HG03280 (cell line): Measurements from ENCODE around the gene ATP1A4.

Experiments
- ATAC-seq: cut with Tn5 transposase; IDR thresholded peaks from one replicate; pipeline ENCODE4 v1.9.1; 2021; ENCODE audit warnings: mild to moderate bottlenecking, moderate library complexity; ENCODE audit not compliant: unreplicated experiment

Gene ATP1A4

DNA sequence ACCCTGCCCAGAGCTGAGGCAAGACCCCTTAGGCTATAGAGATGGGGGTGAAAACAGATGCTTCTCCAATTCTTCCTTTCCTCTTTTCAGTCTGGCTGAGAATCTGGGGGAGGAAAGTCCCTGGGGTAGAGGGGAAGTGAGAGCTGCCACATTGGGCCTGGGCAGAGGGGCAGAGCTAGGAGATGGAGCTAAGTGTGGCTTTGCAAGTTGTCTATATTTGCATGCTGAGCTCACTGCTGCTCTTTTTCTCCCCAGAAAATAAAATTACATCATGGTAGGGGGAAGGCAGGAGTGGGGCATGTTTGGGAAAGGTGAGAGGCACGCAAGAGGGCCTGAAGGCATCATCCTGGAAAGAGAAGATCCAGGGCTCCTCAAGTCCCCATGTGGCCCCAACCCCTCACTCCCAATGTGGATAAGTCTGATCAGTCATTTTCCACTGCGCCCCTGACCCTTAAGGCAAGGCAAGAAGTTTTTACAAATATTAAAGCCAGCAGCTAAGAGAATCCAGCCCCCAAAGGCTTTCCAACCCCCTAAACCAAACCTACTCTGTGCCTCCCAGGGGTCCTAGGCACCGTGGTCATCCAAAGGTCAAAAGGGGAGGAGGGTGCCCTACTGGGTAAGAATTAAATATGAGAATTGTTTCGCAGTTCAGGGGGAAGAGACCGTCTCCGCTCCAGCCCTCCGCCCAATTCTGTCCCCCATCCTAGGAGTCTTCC lies 53.3 kb downstream of the ATP1A4 start:
- ATAC-seq = peak; percentile 42

DNA sequence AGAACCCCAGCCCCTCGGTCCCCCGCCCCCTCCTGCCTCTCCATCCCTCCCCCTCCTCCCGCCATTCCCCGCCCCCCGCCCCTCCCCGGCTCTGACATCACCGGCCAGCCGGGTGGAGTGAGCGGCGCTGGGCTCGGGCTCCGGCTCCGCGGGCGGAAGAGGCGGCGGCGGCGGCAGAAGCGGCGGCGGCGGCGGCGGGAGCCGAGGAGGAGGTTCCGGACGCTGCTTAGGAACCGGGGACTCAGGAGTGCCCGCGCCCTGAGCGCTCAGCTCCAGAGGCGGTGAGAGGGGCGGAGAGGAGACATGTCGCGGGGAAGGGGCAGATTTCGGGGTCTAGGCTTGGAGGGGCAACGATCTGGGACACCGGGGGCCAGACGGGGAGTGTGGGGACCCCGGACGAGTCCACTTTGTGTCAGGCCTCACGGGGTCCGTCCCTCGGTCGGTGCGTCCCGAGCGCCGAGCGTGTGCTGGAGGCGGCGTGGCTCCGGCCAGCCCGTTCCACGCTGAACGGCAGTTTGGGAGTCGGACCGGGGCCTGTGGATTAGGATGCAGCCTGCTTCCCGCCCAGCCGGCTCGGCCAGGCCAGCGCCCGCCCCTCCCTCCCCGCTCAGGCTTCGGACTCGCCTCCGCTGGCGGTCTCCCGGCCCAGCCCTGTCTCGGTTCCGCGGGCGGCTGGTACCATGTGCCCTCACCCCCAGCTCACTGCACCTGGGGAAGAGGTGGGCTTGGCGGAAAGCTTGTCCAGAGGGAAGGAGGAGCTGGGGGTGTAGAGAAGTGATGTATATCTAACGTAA lies 54.0 kb downstream of the ATP1A4 start, which contains the start of gene PEA15:
Gene PEA15, plus strand, starts transcription at position 143 of the 794 bp plus-strand sequence. CDS start 6,161 bp downstream, outside the sequence.
- ATAC-seq = peak; percentile 55

DNA sequence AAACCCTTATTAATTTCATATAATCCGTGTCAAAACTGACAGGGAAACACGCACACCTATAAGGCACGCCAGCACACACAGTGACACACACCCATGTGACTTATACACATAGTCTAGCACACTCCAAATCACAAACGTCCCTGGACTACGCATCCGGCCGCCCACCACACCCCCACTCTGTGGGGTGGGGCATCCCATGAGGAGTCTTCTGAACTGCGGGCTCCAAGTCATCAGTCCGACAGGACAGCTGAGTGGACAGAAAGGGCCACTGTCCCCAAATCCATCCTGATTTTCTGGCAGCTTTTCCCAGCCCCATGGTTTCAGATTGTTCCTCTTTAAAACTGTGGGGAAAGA lies 54.6 kb downstream of the ATP1A4 start:
- peak; percentile 35 for ATAC-seq

DNA sequence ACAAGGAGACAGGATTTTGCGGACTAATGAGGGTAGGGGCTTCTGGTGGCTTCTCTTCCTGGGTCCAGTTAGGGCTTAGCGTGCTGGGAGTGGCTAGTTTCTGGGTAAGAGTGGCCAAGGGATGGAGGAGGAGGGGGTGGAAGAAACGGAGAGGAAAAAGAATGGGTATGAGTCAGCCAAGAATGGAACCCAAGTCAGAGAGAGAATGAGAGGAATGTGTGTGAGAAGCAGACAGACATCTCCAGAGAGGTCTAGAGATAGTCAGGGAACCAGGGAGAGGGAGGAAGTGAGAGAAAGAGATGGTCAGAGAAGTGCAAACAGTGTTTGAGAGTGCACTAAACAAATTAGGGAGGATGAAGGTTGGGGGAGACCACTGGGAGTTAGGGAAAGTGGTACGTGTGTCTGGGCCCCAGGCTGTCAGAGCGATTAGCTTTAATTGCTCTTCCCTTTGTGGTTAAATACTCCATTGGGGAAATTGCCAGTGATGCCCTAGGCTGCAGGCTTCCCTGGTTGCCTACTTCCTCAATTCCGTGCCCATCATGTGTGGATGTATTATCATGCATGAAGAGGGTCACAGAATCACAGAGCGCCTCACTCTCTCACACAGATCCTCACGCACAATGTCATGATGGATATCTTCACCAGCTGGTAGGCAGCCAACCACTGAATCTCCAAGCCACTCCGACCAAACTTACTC lies 55.2 kb downstream of the ATP1A4 start:
- ATAC-seq = no peak

DNA sequence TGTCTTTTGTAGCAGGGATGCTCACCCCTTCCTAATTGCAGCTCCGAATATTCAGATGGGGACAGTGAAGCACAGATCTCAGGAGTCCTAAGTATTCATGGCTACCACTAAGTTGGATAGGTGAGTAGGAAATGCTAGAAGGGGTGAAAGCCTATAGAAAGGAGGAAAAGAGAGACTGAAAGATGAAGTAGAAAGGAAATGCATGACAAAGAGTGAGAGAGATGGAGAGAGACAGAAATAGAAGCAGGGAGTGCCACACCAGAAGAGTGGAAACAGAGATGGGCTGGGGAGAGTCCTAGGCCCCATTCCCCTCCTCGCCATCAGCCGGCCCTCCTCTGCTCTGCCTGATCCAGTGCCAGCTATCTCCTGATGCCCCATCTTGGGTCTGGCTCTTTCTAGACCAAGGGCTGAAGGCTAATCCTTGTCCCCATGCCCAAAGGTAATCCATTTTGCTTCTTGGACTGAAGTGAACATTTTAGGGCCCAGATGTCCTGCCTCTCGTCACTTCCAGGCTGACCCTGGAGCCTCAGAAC lies 55.8 kb downstream of the ATP1A4 start:
- ATAC-seq = no peak

DNA sequence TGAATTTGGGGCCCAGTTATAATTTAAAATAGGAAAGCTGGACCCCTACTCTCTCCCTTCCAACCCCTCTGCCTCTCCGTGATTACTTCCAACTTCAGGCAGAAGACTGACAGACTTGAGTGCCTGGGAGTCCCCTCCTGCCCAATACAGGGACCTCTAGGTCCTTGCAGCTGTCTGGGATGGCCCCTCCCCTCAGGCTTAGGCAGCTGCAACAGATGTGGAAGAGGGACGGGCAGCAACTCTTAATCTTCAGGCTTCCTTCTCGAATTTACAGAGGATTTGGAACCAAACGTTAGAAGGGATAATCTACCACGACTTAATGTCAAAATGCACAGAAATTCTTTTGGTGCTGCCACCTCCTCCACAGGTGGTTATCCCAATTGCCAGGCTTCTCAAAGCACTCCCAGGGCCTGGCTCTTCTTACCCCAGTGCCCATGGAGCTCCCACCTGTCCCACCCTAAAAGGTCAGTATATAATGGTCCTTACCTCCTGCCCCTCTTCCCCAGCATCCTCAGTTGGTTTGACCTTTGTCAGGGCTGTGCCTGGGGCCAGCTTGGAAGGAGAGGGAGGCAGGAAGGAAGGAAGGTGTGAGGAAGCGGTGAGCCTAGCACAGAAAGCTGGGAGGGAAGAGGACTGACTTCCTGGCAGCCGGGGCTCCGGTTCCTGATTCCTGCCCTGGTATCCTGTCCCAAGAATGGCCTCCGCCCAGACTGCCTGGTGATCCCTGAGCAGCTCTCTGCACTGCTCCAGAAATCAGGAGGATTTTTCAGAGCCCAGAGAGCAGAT lies 56.6 kb downstream of the ATP1A4 start:
- no peak for ATAC-seq

DNA sequence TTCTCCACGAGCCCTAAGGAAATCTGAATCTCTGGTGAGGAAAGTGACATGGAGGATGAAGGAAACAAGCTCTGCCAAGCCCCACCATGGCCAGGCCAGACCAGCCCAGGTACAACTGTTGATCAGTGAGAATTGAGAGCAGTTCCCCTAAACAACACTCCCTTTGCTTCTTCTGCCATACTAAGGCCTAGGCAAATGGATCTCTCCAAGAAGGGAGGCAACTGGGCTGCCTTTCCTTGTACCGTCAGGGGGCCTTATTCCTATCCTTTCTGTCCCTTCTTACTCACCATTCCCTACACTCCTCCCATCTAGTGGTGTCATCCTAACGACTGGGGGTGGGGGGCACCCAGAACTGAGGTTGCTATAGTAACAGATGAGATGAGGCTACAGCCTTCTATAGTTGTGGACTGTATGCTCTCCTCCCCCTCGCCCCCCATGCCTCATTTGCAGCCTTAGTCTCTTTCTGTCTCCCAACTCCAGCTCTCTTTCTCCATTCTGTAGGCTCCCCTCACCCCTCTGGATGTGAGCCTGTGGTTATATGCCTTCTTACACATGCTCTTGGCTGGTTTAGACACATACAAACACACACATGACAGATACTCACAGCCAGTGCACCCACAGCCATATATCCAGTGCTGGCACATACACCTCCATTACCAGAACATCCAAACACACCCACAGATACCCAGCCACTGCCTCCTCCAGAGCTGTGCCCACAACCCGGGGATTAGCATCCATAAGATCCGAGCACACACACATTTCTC lies 57.3 kb downstream of the ATP1A4 start:
- no peak for ATAC-seq

DNA sequence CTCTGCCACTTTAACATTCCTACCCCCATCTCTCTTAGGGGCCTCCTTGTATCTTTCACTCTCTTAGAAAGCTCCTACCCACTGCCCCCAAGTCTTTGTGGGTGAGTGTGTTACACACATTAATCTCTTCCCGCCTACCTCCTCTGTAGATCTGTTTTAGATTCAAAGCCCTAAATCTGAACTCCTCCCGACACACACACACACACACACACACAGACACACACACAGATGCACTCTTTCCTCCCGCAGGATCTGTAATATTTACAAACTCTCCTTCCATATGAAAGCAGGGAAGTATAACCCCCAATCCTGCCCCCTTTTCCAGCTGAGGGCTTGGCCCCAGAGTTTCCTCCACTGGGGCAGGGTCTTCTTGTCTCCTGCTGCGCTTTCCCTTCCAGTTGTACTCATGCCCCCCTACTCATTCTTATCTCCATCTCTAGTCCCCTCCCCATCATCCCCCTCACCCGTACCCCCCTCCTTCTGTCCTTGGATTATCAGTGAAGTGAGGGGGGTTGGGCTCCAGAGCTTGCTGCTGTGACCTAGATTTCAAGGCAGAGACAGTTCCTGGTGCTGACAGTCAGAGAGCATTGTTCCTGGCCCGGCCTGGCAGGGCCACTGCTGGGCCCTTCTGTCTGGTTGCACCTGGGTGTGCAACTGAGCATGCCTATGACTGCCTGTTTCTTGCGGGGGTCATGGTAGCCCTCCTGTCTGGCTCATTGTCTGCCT lies 58.1 kb downstream of the ATP1A4 start:
- no peak for ATAC-seq

DNA sequence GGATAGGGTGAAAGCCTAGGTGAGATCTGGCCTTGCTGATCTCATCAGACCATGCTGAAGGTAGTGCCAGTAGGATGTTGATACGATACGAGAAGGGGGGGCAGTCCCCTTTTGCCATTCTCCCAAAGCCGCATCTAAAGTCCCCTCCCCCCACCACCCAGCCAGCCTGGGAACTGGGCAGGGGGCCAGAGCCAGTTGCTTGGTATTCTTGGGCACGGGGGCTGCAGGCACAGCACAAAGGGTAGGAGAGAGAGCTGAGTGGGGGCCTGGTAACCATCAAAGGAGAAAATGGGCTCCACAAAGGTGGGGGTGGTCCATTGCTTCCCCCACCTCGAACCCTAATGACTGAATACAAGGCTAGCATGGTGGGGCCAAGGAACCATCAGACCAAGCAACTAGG lies 59.2 kb downstream of the ATP1A4 start:
- no peak for ATAC-seq

DNA sequence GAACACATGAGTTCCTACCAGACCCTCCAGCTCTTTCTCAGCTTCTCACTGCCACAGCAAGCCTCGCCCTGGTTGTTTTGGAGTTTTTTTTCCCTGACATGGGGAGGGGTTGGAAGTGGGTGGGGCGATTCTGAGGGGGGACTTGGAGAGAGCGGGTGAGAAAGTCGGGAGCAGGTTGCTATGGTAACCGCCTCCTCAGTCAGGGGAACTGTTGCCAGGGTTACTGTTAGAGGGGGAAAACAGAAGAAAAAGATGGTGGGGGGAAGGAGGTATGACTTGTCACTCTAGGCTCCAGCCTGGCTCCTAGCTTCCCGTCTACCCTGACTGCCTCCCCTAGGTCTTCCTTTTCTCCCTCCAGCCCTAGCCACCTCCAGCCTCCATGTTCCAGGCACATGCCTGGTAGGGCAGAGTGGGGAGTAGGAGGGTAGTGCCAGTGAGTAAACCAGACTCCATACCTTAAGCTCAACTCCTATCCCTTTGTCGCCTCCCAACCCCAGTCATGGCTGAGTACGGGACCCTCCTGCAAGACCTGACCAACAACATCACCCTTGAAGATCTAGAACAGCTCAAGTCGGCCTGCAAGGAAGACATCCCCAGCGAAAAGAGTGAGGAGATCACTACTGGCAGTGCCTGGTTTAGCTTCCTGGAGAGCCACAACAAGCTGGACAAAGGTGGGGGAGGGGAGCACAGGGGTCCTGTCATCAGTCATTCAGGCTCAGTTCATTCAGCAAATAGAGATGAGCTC lies 59.8 kb downstream of the ATP1A4 start:
- no peak for ATAC-seq

DNA sequence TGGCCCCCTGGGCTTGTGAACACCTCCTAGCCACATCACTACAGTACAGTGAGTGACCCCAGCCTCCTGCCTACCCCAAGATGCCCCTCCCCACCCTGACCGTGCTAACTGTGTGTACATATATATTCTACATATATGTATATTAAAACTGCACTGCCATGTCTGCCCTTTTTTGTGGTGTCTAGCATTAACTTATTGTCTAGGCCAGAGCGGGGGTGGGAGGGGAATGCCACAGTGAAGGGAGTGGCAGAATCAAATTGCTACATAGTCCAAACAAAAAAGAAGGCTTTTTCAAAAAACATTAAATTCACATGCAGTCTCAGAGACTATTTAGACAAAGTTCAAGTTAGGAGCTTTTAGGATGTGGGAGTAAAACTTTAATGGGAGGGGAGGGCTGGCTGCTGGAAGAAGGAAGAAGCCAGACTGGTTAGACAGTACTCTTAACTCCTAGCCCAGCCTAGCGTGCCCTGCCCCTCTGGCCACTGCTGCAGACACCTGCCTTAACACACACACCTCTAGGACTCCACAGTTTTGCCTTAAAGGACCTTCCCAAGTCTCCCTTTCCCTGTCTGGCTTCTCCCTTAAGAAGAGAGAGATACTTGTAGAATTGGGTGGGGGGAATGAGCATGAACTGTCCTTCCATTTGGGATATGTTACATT lies 63.2 kb downstream of the ATP1A4 start:
- ATAC-seq = no peak

DNA sequence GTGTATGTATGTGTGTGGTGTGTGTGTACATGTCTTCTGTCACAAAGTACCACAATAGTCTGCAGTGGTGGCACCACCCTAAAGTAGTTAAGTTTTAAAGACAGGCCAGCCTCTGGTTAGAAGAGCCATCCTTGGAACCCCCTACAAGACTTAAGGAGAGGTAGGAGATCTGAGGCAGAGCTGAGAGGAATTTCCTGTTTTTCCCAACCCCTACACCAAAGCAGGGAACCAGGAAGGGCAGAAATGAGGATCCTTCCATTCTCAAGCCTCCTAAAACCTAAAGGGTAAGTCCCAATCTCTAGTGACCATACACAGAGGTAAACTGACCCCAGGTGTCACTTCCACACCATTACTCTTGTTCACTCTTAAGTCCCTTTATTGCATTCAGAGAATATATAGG lies 64.9 kb downstream of the ATP1A4 start:
- no peak for ATAC-seq

DNA sequence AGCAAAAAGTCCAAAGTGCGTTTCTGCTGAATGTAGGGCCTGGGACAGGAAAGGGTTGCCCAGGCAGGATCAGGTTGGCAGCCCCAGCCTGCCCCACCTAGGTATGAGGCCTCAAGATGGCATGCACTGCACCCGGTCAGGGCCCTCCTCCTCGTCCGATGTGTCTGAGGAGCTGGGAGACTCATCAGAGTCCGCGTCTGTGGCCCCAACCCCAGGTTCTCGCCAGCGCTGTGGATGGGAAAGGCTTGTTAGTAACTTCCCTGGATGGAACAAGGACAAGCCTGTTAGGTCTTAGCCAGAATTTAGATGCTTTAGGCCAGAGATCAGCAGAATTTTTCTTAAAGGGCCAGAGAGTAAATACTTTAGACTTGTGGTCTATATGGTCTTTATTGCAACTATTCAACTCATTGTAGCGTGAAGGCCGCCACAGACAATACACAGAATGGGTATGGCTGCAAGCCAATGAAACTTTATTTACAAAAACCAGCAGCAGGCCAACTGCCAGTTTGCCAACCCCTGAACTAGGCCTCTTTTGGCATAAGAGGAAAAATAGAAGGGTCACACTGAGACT lies 66.2 kb downstream of the ATP1A4 start:
- no peak for ATAC-seq

DNA sequence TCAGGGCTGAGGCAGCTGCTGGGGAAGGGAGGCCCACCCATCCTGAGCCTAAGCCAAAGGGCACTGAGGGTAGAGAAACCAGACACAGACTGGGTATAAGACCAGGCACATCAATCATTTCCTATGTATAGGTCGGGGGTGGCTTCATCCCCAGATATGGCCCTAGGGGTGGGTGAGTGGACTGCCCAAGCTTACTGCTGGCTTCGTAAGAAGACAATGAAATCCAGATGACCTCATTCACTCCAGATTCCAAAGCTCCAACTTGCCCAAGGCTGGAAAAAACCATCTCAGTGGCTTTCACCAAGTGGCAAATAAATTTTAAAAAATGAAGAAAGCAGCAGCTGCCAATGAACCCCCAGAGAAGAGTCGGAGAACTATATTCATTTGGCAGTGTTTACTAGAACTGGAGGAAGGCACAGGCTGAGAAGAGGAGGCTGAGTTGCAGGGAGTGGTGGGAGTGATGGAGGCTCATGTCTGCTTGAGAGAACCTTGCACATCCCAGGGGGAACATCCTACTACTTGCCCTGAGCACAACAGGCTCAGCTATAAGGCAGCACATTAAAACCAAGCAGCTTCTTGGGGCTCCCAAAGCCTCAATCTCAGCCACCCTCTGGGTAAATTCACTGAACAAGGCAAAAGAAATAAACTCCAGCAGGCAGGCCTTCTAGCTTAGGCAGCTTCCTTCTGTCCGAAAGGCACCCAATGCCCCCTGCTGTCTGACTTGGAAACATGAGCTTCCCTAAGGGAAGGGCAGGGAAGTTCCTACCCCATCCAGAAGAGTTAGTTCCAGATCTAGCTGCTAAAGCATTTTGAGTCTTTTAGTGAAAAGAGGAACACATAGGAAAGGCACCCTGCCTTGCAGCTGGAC lies 67.9 kb downstream of the ATP1A4 start:
- no peak for ATAC-seq

DNA sequence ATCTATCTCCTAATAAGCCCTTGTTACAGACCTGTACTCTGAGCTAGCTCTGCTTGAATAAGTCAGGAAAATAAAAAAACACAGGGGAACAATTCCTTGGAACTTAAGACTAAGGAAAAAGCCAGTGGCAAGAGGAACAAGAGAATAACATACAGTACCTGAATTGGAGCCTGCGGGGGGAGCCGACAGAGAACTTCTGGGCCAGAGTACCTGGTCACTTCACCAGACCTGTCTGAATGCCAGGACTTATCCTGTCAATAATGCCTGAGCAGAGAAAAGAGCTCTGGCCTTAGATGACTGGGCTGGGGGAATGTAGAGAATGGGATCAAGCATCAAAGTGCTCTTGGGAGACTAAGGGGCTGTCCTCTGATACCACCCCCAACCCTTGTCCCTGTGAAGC lies 68.9 kb downstream of the ATP1A4 start:
- no peak for ATAC-seq

DNA sequence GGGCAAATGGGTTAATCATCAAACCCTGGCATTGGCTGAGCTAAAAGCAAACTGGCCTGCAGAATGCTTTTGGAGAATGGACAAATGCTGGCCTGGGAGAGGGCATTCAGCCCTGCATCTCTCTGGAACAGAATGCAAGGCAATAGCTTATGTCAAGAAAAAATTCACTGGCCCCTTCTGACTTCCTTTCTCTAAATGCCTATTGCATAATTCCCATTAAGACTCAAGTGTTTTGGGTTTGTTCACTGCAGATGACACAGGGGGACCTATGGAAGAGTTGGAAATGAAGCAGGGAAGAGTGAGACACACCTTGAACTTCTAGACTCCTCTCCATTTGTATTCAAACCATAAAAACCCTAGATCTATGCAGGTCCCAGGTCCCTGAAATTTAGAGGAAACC lies 69.7 kb downstream of the ATP1A4 start:
- ATAC-seq = no peak

DNA sequence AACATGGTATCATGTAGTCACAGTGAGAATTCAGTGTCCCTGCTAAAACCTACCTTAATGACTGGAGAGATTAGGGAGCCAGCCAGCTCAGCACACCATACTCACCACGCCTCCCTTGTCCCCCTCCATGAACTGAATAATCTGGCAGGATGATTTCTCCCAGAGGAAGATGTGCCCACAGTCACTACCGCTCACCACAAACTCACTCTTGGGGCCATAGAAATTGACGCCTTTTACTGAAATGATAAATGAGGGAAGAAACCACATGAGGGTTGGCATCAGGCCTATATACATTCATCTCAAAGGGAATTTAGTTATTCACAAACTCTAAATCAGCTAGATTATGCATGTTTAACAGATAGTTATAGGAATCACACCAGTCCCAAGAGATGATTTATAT lies 71.1 kb downstream of the ATP1A4 start:
- no peak for ATAC-seq
